ENCODE measurements around the gene BTG1. TPM values are rescaled to one million over a fixed set of nuclear protein-coding genes. Genes with fewer than 3 reads are reported as not detected.

Gene BTG1
- total and polyA plus RNA-seq, 2 experiments from 2014 or later = 15.5 to 36.2 TPM

GRCh38 chr12:92138626-92139025 lies 7.0 kb downstream of the BTG1 start (continued):
- TF ChIP-seq REST (IDR thresholded peaks at IDR 0.05; ENCODE audit: unreplicated experiment) (no peak), CTCF (conservative IDR thresholded peaks at IDR 0.05; ENCODE audit: low read depth in 2 of 2) (no peak), CREB1 (CRISPR knock-in tag; IDR thresholded peaks at IDR 0.05; ENCODE audit: low read depth) (no peak), JUNB (IDR thresholded peaks at IDR 0.05; ENCODE audit: unreplicated experiment) (no peak), STAT1 (IDR thresholded peaks at IDR 0.05; ENCODE audit: unreplicated experiment) (no peak)

GRCh38 chr12:92138144-92138543 lies 7.5 kb downstream of the BTG1 start:
- 0 out of 3 replicates have a peak overlapping the region, but pooled peaks have one; percentile 10 for H3K4me3 Mint-ChIP-seq
- Histone ChIP-seq H3K4me2 (peak overlapping the region; percentile 89), H4K20me1 (replicated peaks; ENCODE audit: insufficient read depth) (peaks cover 9% of the 10 kb centered on the region; the same call in 1 of the 2 replicates), H3K36me3 (ENCODE audit: insufficient read depth) (0 out of 2 replicates have a peak, but pooled peaks cover 5% of the 10 kb centered on the region), H3K4me3 (peak overlapping the region; percentile 78), H3K79me2 (replicated peaks; ENCODE audit: insufficient read depth) (peaks cover 100% of the 10 kb centered on the region), H2AFZ (no peak overlapping the region), H3K27me3 (ENCODE audit: insufficient read depth) (no peaks in the 10 kb centered on the region), H3K27ac (ENCODE audit: low read depth) (0 out of 2 replicates have a peak overlapping the region, but pooled peaks have one; percentile 30), H3K4me1 (ENCODE audit: insufficient read depth) (peaks cover 77% of the 10 kb centered on the region), H3K9me2 (ENCODE audit: insufficient read depth) (no peaks in the 10 kb centered on the region), H3F3A (replicated peaks; ENCODE audit: low read depth) (no peaks in the 10 kb centered on the region)
- ATAC-seq (no peak), DNase-seq (ENCODE audit: low spot score) (no peak)
- H3K4me1 Mint-ChIP-seq = peaks cover 84% of the 10 kb centered on the region
- peaks cover 19% of the 10 kb centered on the region for H3K36me3 Mint-ChIP-seq (ENCODE audit: low read depth)
- H3K9me3 Mint-ChIP-seq = no peaks in the 10 kb centered on the region
- H3K27me3 Mint-ChIP-seq (ENCODE audit: insufficient read depth, low read depth, poor library complexity) = no peaks in the 10 kb centered on the region
- 0 out of 2 replicates have a peak overlapping the region, but pooled peaks have one; percentile 30 for H3K27ac Mint-ChIP-seq
- TF ChIP-seq CREB1 (CRISPR knock-in tag; IDR thresholded peaks at IDR 0.05; ENCODE audit: low read depth) = no peak
- TF ChIP-seq EZH2 (IDR thresholded peaks at IDR 0.05; ENCODE audit: low read depth, unreplicated experiment) = no peak
- TF ChIP-seq REST (IDR thresholded peaks at IDR 0.05; ENCODE audit: unreplicated experiment) = no peak
- no peak for TF ChIP-seq JUNB (IDR thresholded peaks at IDR 0.05; ENCODE audit: unreplicated experiment)
- TF ChIP-seq STAT1 (IDR thresholded peaks at IDR 0.05; ENCODE audit: unreplicated experiment) = no peak
- TF ChIP-seq ZNF462 (CRISPR knock-in tag; IDR thresholded peaks at IDR 0.05) = no peak
- no peak for TF ChIP-seq ZNF114 (CRISPR knock-in tag; IDR thresholded peaks at IDR 0.05)

All from GM23338 (cell line).